A673 (cell line): ENCODE data around the gene C10orf53. TPM values are rescaled to one million over a fixed set of nuclear protein-coding genes. Genes with fewer than 3 reads are reported as not detected.

Experiments
- BruUV-seq: library from RNA; stranded (reverse); fragments of 400-500 nt; replicated peaks from 2 replicates; lab custom pipeline; 2021; lab: Mats Ljungman, UMichigan
- CTCF ChIA-PET: fragments of 300-600 bp; sonication (Branson Sonifier 250); formaldehyde crosslinking; loops from one replicate; lab custom pipeline; 2022; ENCODE audit warnings: antibody characterized with exemption; lab: Charles Lee
- POLR2A ChIA-PET: fragments of 300-600 bp; sonication (Branson Sonifier 250); formaldehyde crosslinking; loops from one replicate; lab custom pipeline; 2022; ENCODE audit warnings: antibody characterized with exemption; ENCODE audit not compliant: low non-redundant PET; lab: Charles Lee
- DNase-seq: peaks from one replicate; pipeline ENCODE4 v3.0.0-alpha.2; 2015; ENCODE audit warnings: low spot score
- H3K27ac ChIP-seq: fragments of 200-600 bp; sonication (generic); 2 replicates; pipeline ENCODE4 v1.5.1; 2016; ENCODE audit warnings: mixed run types, low read depth, mild to moderate bottlenecking, mixed read lengths, antibody characterized with exemption, low read length; ENCODE audit not compliant: poor library complexity, severe bottlenecking
- H3K27me3 ChIP-seq: fragments of 200-600 bp; sonication (generic); replicated peaks from 2 replicates; pipeline ENCODE4 v1.6.1; 2017; ENCODE audit warnings: mixed run types, low read depth, mild to moderate bottlenecking, mixed read lengths, antibody characterized with exemption, low read length; ENCODE audit not compliant: insufficient read depth, poor library complexity
- H3K36me3 ChIP-seq: fragments of 200-600 bp; sonication (generic); 2 replicates; pipeline ENCODE4 v1.6.1; 2016; ENCODE audit warnings: mixed run types, mild to moderate bottlenecking, mixed read lengths, antibody characterized with exemption, low read length; ENCODE audit not compliant: insufficient read depth, poor library complexity, severe bottlenecking
- H3K4me1 ChIP-seq: fragments of 200-600 bp; sonication (generic); 2 replicates; pipeline ENCODE4 v1.6.1; 2017; ENCODE audit warnings: mixed run types, mild to moderate bottlenecking, mixed read lengths, antibody characterized with exemption, low read length; ENCODE audit not compliant: insufficient read depth, poor library complexity, severe bottlenecking
- H3K4me3 ChIP-seq: fragments of 200-600 bp; sonication (generic); 2 replicates; pipeline ENCODE4 v1.5.1; 2016; ENCODE audit warnings: low read depth, mixed run types, mild to moderate bottlenecking, mixed read lengths, low read length; ENCODE audit not compliant: poor library complexity, severe bottlenecking
- H3K9me3 ChIP-seq: fragments of 200-600 bp; sonication (generic); 2 replicates; pipeline ENCODE4 v1.6.1; 2016; ENCODE audit warnings: mixed run types, low read depth, mild to moderate bottlenecking, mixed read lengths, antibody characterized with exemption, low read length; ENCODE audit not compliant: poor library complexity, severe bottlenecking
- CTCF ChIP-seq: fragments of 300-800, 200-600 bp; sonication (generic); conservative IDR thresholded peaks from 2 replicates; pipeline ENCODE4 v1.5.1; 2017; ENCODE audit warnings: low read depth, mild to moderate bottlenecking, antibody characterized with exemption, low read length, moderate library complexity, mixed read lengths
- EZH2 ChIP-seq: fragments of 200-600 bp; sonication (generic); IDR thresholded peaks from 2 replicates; pipeline ENCODE4 v1.6.1; 2017; ENCODE audit warnings: borderline replicate concordance, low read depth, mild to moderate bottlenecking, mixed read lengths, antibody characterized with exemption, low read length; ENCODE audit not compliant: poor library complexity, severe bottlenecking
- intact Hi-C: fragments of 100-400 bp; cut with micrococcal nuclease; formaldehyde crosslinking; loops from one replicate; pipeline ENCODE4 v1.10.0; 2022; ENCODE audit not compliant: unreplicated experiment
- total RNA-seq: library from RNA; stranded (reverse); gene quantifications from 2 replicates; pipeline ENCODE4 v1.2.3, GENCODE V29; 2021

Gene C10orf53
- total RNA-seq, 1 experiment from 2014 or later: not detected

- Histone ChIP-seq H3K36me3 (no peaks in the 10 kb centered on the region), H3K4me1 (peaks cover 21% of the 10 kb centered on the region), H3K4me3 (no peak overlapping the region), H3K27ac (no peak overlapping the region), H3K9me3 (no peaks in the 10 kb centered on the region), H3K27me3 (no peaks in the 10 kb centered on the region)
- no TSS peak for BruUV-seq
- intact Hi-C loops: no loop called here
- DNase-seq: no peak
- TF ChIP-seq EZH2 (no peak), CTCF (no peak)
- ChIA-PET CTCF (no interaction called here), POLR2A (no interaction called here)
Measured at GRCh38 chr10:49650724-49651034, 28.8 kb upstream of the C10orf53 start.

DNA sequence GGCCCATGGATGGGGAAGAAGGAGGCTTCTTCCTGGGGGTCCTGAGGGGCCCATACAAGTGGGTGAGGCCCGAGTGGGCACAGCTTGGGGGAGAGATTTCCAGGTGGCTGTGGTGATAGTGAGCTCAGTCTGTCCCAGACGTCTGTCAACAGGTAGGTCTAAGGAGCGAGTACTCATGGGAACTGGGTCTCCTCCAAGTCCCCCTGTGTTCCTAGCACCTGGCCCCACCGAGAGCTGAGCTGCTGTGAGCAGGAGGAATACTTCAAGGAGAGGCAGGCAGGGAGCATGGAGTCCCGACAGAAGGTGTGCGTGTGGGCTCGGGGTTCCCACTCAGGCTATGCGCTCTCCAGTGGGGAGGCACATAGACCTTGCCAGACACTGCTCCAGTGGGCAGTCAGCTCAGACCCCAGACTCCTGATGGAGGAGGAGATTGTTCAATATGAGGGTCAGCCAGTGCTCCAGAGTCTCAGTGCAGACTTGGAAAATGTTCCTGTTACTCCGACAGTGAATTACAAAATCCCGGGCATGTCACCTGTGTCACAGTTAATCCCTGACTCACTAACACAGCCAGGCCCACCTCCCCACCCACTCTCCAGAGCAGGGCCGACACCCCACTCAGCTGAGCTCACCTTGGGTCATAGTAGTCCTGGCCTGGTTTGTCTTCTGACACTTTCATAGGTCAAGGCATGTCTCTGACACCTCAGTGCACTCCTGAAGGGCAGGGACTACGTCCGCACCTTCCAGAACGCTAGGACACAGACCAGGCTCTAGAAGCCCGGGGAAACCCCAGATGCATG, 28.2 kb upstream of the C10orf53 start:
- H3K36me3 ChIP-seq: no peaks in the 10 kb centered on the region
- intact Hi-C loops: no loop called here
- H3K27me3 ChIP-seq: no peaks in the 10 kb centered on the region
- no peak overlapping the region for H3K4me3 ChIP-seq
- ChIA-PET CTCF (no interaction called here), POLR2A (no interaction called here)
- DNase-seq: no peak
- TF ChIP-seq CTCF (no peak), EZH2 (no peak)
- H3K9me3 ChIP-seq: no peaks in the 10 kb centered on the region
- no TSS peak for BruUV-seq
- H3K4me1 ChIP-seq: peaks cover 21% of the 10 kb centered on the region
- no peak overlapping the region for H3K27ac ChIP-seq

DNA sequence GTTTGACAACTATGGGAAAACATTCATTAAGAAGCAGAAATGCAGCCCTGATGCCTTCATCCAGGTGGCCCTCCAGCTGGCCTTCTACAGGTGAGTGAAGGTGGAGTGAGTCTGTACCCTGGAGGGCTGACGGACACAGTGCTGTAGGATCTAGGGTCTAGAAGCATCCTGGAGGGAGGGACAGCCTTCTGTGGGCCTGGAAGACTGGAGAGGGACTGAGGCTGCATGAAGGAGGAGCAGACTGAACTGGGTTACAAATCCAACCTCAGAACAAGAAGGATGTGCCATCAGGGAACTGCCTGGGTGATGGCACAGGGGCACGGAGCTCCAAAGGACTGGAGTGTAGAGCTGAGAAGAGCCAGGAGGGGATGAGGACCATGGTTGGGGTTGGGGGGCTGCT, 27.5 kb upstream of the C10orf53 start:
- Histone ChIP-seq H3K4me1 (peaks cover 18% of the 10 kb centered on the region), H3K36me3 (no peaks in the 10 kb centered on the region), H3K27ac (no peak overlapping the region), H3K27me3 (no peaks in the 10 kb centered on the region), H3K9me3 (no peaks in the 10 kb centered on the region), H3K4me3 (no peak overlapping the region)
- TF ChIP-seq EZH2 (no peak), CTCF (no peak)
- intact Hi-C loops: no loop called here
- BruUV-seq: no TSS peak
- ChIA-PET POLR2A (no interaction called here), CTCF (no interaction called here)
- DNase-seq: no peak
